Parathyroid adenoma (tissue), 2 donors: ENCODE results near the gene UHRF1.
"Not testable (repeated sequence)": the region's sequence is repeated elsewhere in the genome, so short reads cannot be mapped to it uniquely, and the experiment has no call there.

Source experiments
- H2AFZ ChIP-seq: fragments of 300-600 bp; sonication (generic); one replicate; pipeline ENCODE4 v1.7.0; 2017; ENCODE audit warnings: antibody characterized with exemption, mild to moderate bottlenecking
- H3K27ac ChIP-seq: fragments of 300-600 bp; sonication (generic); one replicate; pipeline ENCODE4 v1.7.0; 2017
- H3K27me3 ChIP-seq: fragments of 300-600 bp; sonication (generic); one replicate; pipeline ENCODE4 v1.7.0; 2017; ENCODE audit warnings: low read length; ENCODE audit not compliant: control insufficient read depth, insufficient read depth
- H3K36me3 ChIP-seq: fragments of 300-600 bp; sonication (generic); one replicate; pipeline ENCODE4 v1.7.0; 2017; ENCODE audit warnings: low read length; ENCODE audit not compliant: control insufficient read depth, insufficient read depth
- H3K4me1 ChIP-seq: fragments of 300-600 bp; sonication (generic); one replicate; pipeline ENCODE4 v1.7.0; 2017; ENCODE audit warnings: control low read depth
- H3K4me2 ChIP-seq: fragments of 300-600 bp; sonication (generic); one replicate; pipeline ENCODE4 v1.7.0; 2017; ENCODE audit warnings: low read length
- H3K4me3 ChIP-seq: fragments of 300-600 bp; sonication (generic); one replicate; pipeline ENCODE4 v1.7.0; 2017; ENCODE audit warnings: low read depth, low read length
- H3K79me2 ChIP-seq: fragments of 300-600 bp; sonication (generic); one replicate; pipeline ENCODE4 v1.7.0; 2017; ENCODE audit warnings: control low read depth
- H3K9ac ChIP-seq: fragments of 300-600 bp; sonication (generic); one replicate; pipeline ENCODE4 v1.7.0; 2017; ENCODE audit warnings: mild to moderate bottlenecking
- H3K9me3 ChIP-seq: fragments of 300-600 bp; sonication (generic); one replicate; pipeline ENCODE4 v1.7.0; 2017; ENCODE audit warnings: low read length; ENCODE audit not compliant: control insufficient read depth
- TF ChIP-seq, protein P1 (sequence below): fragments of 300-600 bp; sonication (generic); IDR thresholded peaks from one replicate; pipeline ENCODE4 v1.7.0; 2017; ENCODE audit warnings: antibody characterized with exemption, mild to moderate bottlenecking
- donor health status: primary hyperparathyroidism.

UHRF1 gene

DNA sequence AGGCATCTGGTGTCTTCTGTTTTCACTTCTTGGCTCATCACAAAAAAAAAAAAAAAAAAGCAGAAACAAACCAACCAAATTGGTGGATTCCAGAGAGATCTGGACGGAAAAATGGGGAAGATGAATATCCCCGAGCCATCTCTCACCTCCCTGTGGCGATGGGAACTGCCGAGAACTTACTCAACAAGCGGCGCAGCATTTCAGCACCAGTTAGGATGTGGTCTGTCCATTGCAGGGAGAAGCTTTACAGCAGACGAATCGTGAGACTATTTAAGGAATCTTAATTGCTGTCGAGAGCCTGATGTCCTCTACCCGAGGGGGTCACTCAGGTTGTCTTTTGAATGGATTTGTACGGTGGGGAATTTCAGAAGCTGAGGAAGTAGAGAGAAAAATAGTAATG lies 42.4 kb downstream of the UHRF1 start:
- no peaks in the 10 kb centered on the region for H3K27me3 ChIP-seq
- no peaks in the 10 kb centered on the region for H3K36me3 ChIP-seq
- H3K27ac ChIP-seq = no peak overlapping the region
- no peak overlapping the region for H2AFZ ChIP-seq
- TF ChIP-seq, protein P1, sequence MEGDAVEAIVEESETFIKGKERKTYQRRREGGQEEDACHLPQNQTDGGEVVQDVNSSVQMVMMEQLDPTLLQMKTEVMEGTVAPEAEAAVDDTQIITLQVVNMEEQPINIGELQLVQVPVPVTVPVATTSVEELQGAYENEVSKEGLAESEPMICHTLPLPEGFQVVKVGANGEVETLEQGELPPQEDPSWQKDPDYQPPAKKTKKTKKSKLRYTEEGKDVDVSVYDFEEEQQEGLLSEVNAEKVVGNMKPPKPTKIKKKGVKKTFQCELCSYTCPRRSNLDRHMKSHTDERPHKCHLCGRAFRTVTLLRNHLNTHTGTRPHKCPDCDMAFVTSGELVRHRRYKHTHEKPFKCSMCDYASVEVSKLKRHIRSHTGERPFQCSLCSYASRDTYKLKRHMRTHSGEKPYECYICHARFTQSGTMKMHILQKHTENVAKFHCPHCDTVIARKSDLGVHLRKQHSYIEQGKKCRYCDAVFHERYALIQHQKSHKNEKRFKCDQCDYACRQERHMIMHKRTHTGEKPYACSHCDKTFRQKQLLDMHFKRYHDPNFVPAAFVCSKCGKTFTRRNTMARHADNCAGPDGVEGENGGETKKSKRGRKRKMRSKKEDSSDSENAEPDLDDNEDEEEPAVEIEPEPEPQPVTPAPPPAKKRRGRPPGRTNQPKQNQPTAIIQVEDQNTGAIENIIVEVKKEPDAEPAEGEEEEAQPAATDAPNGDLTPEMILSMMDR = no peak
- H3K9ac ChIP-seq = no peak overlapping the region
- no peaks in the 10 kb centered on the region for H3K79me2 ChIP-seq
- no peaks in the 10 kb centered on the region for H3K4me1 ChIP-seq
- H3K4me2 ChIP-seq = no peak overlapping the region
- H3K9me3 ChIP-seq = no peaks in the 10 kb centered on the region
- H3K4me3 ChIP-seq = no peak overlapping the region

DNA sequence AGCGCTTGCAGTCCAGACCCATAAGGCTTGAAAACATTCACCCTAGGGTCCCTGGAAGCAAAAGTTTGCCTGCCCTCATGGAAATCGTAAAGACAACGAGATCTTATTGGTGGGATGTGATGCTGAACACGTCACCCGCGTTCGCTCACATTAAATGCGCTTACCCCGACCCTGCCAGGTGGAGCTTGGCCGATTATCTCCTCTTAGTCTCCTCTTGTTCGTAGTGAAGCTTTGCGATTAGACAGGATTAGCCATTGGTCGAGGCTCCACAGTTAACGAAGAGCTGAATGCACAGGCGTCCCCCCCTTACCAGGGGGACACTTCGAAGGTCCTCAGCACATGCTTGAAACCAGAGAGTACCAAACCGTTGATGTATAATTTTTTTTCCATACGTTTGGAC lies 43.6 kb downstream of the UHRF1 start:
- Histone ChIP-seq H3K36me3 (no peaks in the 10 kb centered on the region), H3K9me3 (no peaks in the 10 kb centered on the region), H3K27me3 (no peaks in the 10 kb centered on the region), H3K4me2 (no peak overlapping the region), H3K9ac (no peak overlapping the region), H3K27ac (no peak overlapping the region), H3K4me3 (no peak overlapping the region), H2AFZ (no peak overlapping the region), H3K4me1 (no peaks in the 10 kb centered on the region), H3K79me2 (no peaks in the 10 kb centered on the region)
- TF ChIP-seq, protein P1 = no peak

DNA sequence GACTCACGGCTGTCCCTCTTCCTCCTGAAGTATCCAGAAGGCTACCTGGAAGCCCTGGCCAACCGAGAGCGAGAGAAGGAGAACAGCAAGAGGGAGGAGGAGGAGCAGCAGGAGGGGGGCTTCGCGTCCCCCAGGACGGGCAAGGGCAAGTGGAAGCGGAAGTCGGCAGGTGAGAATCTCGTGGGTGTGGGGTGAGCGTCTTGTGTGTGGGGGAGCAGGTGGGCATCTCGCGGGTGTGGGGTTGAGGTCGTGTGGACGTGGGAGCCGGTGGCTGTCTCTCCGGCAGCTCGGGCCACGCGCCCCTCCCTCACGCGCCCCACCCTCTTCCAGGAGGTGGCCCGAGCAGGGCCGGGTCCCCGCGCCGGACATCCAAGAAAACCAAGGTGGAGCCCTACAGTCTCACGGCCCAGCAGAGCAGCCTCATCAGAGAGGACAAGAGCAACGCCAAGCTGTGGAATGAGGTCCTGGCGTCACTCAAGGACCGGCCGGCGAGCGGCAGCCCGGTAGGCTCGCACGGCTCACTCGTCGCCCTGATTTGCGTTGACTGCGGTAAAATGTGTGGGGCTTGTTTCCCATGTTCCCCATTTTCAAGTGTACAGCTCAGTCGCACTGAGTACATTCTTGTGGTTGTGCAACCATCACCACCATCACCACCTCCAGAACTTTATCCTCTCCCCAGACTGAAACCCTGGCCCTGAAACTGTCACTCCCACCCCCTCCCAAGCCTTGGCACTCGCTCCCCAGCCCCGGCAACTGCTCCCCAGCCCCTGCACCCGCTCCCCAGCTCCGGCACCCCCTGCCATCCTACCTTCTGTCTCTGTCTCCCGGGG lies 45.2 kb downstream of the UHRF1 start:
- H3K27me3 ChIP-seq, H3K27ac ChIP-seq, H3K9ac ChIP-seq, H3K4me1 ChIP-seq, H3K9me3 ChIP-seq, H3K4me3 ChIP-seq, H2AFZ ChIP-seq, H3K79me2 ChIP-seq, H3K36me3 ChIP-seq, H3K4me2 ChIP-seq: not testable (repeated sequence)

DNA sequence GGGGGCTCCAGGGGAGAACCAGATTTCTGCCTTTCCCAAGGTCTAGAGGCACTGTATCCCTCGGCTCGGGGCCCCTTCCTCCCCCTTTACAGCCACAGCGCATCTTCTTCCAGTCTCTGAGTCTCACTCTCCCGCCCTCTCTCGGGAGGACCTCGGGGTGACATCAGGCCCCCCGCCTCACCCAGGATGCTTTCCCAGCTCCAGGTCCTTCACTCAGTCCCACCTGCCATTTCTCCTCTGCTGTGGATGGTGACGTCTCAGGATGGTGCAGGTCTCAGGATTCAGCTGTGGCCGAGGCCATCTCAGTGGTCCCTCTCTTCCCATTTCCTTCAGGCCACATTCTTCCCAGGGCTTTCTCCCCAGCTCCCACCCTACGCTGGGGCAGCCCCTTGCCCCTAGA lies 46.0 kb downstream of the UHRF1 start:
- H3K36me3 ChIP-seq = no peaks in the 10 kb centered on the region
- no peaks in the 10 kb centered on the region for H3K27me3 ChIP-seq
- H3K4me2 ChIP-seq = no peak overlapping the region
- no peak overlapping the region for H3K27ac ChIP-seq
- H3K4me1 ChIP-seq = no peaks in the 10 kb centered on the region
- no peaks in the 10 kb centered on the region for H3K9me3 ChIP-seq
- no peak overlapping the region for H2AFZ ChIP-seq
- H3K4me3 ChIP-seq = no peak overlapping the region
- TF ChIP-seq, protein P1 = no peak
- no peak overlapping the region for H3K9ac ChIP-seq
- no peaks in the 10 kb centered on the region for H3K79me2 ChIP-seq

DNA sequence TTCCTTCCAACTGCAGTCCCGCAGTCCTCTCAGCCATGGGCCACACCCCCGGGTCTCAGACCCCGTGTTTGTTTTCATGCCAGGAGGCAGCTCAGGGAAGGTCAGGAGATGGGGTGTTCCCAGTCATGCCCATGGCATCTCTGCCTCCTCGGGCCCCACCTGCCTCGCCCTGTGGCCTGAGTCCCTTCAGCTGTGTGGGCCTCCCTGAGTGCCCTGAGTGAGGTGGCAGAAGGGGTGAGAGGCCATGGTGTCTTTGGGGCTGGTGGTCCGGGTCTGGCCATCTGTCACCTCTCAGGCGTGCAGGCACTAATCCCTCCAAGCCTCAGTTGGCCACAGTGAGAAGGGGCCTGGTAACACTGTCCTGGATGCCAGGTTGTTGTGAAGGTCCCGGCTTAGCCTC lies 48.7 kb downstream of the UHRF1 start:
- no peaks in the 10 kb centered on the region for H3K4me1 ChIP-seq
- no peaks in the 10 kb centered on the region for H3K79me2 ChIP-seq
- no peak overlapping the region for H3K4me3 ChIP-seq
- no peaks in the 10 kb centered on the region for H3K9me3 ChIP-seq
- no peak overlapping the region for H3K4me2 ChIP-seq
- TF ChIP-seq, protein P1 = no peak
- no peaks in the 10 kb centered on the region for H3K27me3 ChIP-seq
- no peak overlapping the region for H2AFZ ChIP-seq
- no peaks in the 10 kb centered on the region for H3K36me3 ChIP-seq
- no peak overlapping the region for H3K27ac ChIP-seq
- no peak overlapping the region for H3K9ac ChIP-seq
